CD8-positive, alpha-beta memory T cell (primary cell): Measurements from ENCODE around the gene HSF5. TPM values are rescaled to one million over a fixed set of nuclear protein-coding genes. Genes with fewer than 3 reads are reported as not detected.

Experiments
- CTCF ChIA-PET: fragments of 350-600 bp; sonication (Branson Sonifier 250); formaldehyde crosslinking; loops from one replicate; lab custom pipeline; 2021; ENCODE audit warnings: antibody characterized with exemption; lab: Charles Lee
- POLR2A ChIA-PET: fragments of 350-600 bp; sonication (Branson Sonifier 250); formaldehyde crosslinking; loops from one replicate; lab custom pipeline; 2021; ENCODE audit warnings: antibody characterized with exemption; lab: Charles Lee
- DNase-seq, 5 donors: peaks; one replicate each; pipeline versions ENCODE4 v3.0.0 to v3.0.0-alpha.2; 2020 to 2022; ENCODE audit warnings: mixed read lengths in 1 of 5
- H3K27ac ChIP-seq: one replicate; pipeline ENCODE4 v1.7.0; 2013; ENCODE audit warnings: low read depth, mild to moderate bottlenecking, low read length, moderate library complexity
- H3K27me3 ChIP-seq: 2 replicates; pipeline ENCODE4 v1.7.0; 2013; ENCODE audit warnings: low read length, mild to moderate bottlenecking; ENCODE audit not compliant: insufficient read depth, poor library complexity, severe bottlenecking
- H3K36me3 ChIP-seq: 2 replicates; pipeline ENCODE4 v1.7.0; 2013; ENCODE audit warnings: mild to moderate bottlenecking, low read length, moderate library complexity; ENCODE audit not compliant: insufficient read depth
- H3K4me1 ChIP-seq: 2 replicates; pipeline ENCODE4 v1.7.0; 2013; ENCODE audit warnings: mild to moderate bottlenecking, low read length, moderate library complexity; ENCODE audit not compliant: insufficient read depth
- H3K4me3 ChIP-seq: 2 replicates; pipeline ENCODE4 v1.7.0; 2013; ENCODE audit warnings: mild to moderate bottlenecking, low read length
- H3K9me3 ChIP-seq: 2 replicates; pipeline ENCODE4 v1.7.0; 2013; ENCODE audit warnings: mild to moderate bottlenecking, low read length
- H3K27ac Mint-ChIP-seq, 8 donors: one replicate each; pipeline ENCODE4 v1.8.0; 2020 to 2021; ENCODE audit warnings: mixed read lengths in 8 of 8, mild to moderate bottlenecking in 6 of 8, inconsistent platforms in 3 of 8, moderate library complexity in 3 of 8
- H3K27me3 Mint-ChIP-seq, 2 donors: one replicate each; pipeline ENCODE4 v1.8.0; 2020 to 2021; ENCODE audit warnings: mixed read lengths in 2 of 2, mild to moderate bottlenecking in 1 of 2, moderate library complexity in 1 of 2
- H3K36me3 Mint-ChIP-seq, 3 donors: one replicate each; pipeline ENCODE4 v1.8.0; 2020 to 2021; ENCODE audit warnings: mixed read lengths in 3 of 3, inconsistent platforms in 1 of 3, mild to moderate bottlenecking in 1 of 3
- H3K4me1 Mint-ChIP-seq, 3 donors: one replicate each; pipeline ENCODE4 v1.8.0; 2020 to 2021; ENCODE audit warnings: mixed read lengths in 3 of 3, inconsistent platforms in 1 of 3, mild to moderate bottlenecking in 1 of 3
- H3K4me3 Mint-ChIP-seq, 7 donors: one replicate each; pipeline ENCODE4 v1.8.0; 2020 to 2021; ENCODE audit warnings: mixed read lengths in 7 of 7, mild to moderate bottlenecking in 6 of 7, moderate library complexity in 4 of 7, inconsistent platforms in 2 of 7
- H3K9me3 Mint-ChIP-seq, 5 donors: one replicate each; pipeline ENCODE4 v1.8.0; 2020 to 2022; ENCODE audit warnings: mixed read lengths in 5 of 5, mild to moderate bottlenecking in 3 of 5, moderate library complexity in 2 of 5, inconsistent platforms in 1 of 5
- polyA plus RNA-seq: library from polyadenylated mRNA; unstranded; fragments of 300-500 nt; fragmentation: Illumina TruSeq; gene quantifications from one replicate; pipeline ENCODE4 v1.2.3, GENCODE V29; 2021
- total RNA-seq, 2 experiments: library from RNA; stranded (reverse); gene quantifications; one replicate each; pipeline ENCODE4 v1.2.3, GENCODE V29; 2021

The HSF5 gene
- total and polyA plus RNA-seq, 3 experiments from 2014 or later: 0.76 to 5.5 (median 5.4) TPM

DNA sequence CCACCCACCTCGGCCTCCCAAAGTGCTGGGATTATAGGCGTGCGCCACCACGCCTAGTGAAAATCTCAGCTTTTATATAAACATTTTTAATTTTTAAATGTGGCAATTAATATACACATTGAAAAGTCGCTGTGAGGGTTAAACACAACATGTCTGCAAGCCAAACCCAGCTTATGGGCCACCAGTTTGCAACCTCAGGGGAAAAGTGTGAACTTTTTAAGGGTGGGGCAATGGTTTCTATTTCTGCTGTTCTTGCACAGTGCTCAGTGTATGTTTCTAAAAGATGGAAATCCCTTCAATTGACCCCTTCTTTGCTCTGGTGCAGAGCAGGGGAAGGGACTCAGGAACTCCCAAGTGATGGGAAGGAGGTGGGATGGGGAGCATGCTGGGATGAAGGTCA lies 117.9 kb downstream of the HSF5 start:
- H3K27ac Mint-ChIP-seq: peak overlapping the region in 7 of 8 donors; percentile 23 to 94 (median 57)
- no peak for DNase-seq
- Histone ChIP-seq H3K9me3 (no peaks in the 10 kb centered on the region), H3K27me3 (no peaks in the 10 kb centered on the region), H3K4me1 (peaks cover 13% of the 10 kb centered on the region), H3K27ac (no peak overlapping the region), H3K4me3 (no peak overlapping the region), H3K36me3 (no peaks in the 10 kb centered on the region)
- ChIA-PET POLR2A (no interaction called here), CTCF (interaction anchor here (1.2 to 1.9 kb wide), 4 partner anchors 18 to 66 kb away, joined by 3 to 11 read pairs (median 6); partner anchors contain the start of gene SUPT4H1)
- H3K36me3 Mint-ChIP-seq: peaks cover 0 to 9% (median 2%) of the 10 kb centered on the region in 3 donors
- no peaks in the 10 kb centered on the region for H3K27me3 Mint-ChIP-seq
- peaks cover 23 to 45% (median 38%) of the 10 kb centered on the region in 3 donors for H3K4me1 Mint-ChIP-seq
- H3K4me3 Mint-ChIP-seq: peak overlapping the region in 6 of 7 donors; percentile 65 to 76 (median 69)
- H3K9me3 Mint-ChIP-seq: no peaks in the 10 kb centered on the region

Other genes with a start within 250 kb of the HSF5 start
- not detected for gene LPO, start 249.8 kb downstream of the HSF5 start, total RNA-seq
- not detected for gene LPO, start 249.8 kb downstream of the HSF5 start, polyA plus RNA-seq
- gene MPO, start 207.5 kb downstream of the HSF5 start, total RNA-seq: not detected
- not detected for gene MPO, start 207.5 kb downstream of the HSF5 start, polyA plus RNA-seq
- 10 to 100 TPM; 14.4 to 15.0 TPM for gene TSPOAP1, start 159.6 kb downstream of the HSF5 start, total RNA-seq
- 4.0 TPM for gene TSPOAP1, start 159.6 kb downstream of the HSF5 start, polyA plus RNA-seq
- 100 to 1,000 TPM; 145 to 149 TPM for gene SUPT4H1, start 136.2 kb downstream of the HSF5 start, total RNA-seq
- gene SUPT4H1, start 136.2 kb downstream of the HSF5 start, polyA plus RNA-seq: 97.5 TPM
- gene RNF43, start 70.9 kb downstream of the HSF5 start, total RNA-seq: 1 to 10 TPM in 1 of 2 experiments, under 1 TPM in 1; 0.47 to 1.2 TPM
- 1.4 TPM for gene RNF43, start 70.9 kb downstream of the HSF5 start, polyA plus RNA-seq
- 10 to 100 TPM; 90.2 to 91.8 TPM for gene MTMR4, start 26.2 kb upstream of the HSF5 start, total RNA-seq
- 23.3 TPM for gene MTMR4, start 26.2 kb upstream of the HSF5 start, polyA plus RNA-seq
- gene TEX14, start 203.6 kb upstream of the HSF5 start, total RNA-seq: under 1 TPM; 0.11 to 0.20 TPM
- not detected for gene TEX14, start 203.6 kb upstream of the HSF5 start, polyA plus RNA-seq
- 10 to 100 TPM; 88.9 to 95.3 TPM for gene RAD51C, start 204.2 kb upstream of the HSF5 start, total RNA-seq
- gene RAD51C, start 204.2 kb upstream of the HSF5 start, polyA plus RNA-seq: 42.0 TPM